HCT116 (cell line): ENCODE data around the gene SARS2.

Experiments
- CBX3 ChIP-seq: IDR thresholded peaks from 2 replicates; pipeline ENCODE4 v1.6.1; 2012; ENCODE audit warnings: low read depth
- CEBPB ChIP-seq: IDR thresholded peaks from 2 replicates; pipeline ENCODE4 v1.6.1; 2012; ENCODE audit warnings: low read depth
- EZH2 ChIP-seq: fragments of 200-600 bp; sonication (generic); IDR thresholded peaks from 2 replicates; pipeline ENCODE4 v1.6.1; 2017; ENCODE audit warnings: antibody characterized with exemption, mixed run types
- EZH2phosphoT487 ChIP-seq: fragments of 200-600 bp; IDR thresholded peaks from 2 replicates; pipeline ENCODE4 v1.6.1; 2018; ENCODE audit warnings: antibody characterized with exemption, borderline replicate concordance
- FOSL1 ChIP-seq: IDR thresholded peaks from 2 replicates; pipeline ENCODE4 v1.6.1; 2012; ENCODE audit warnings: low read depth
- POLR2A ChIP-seq: IDR thresholded peaks from 2 replicates; pipeline ENCODE4 v1.7.0; 2011; ENCODE audit warnings: borderline replicate concordance; ENCODE audit not compliant: insufficient read depth, insufficient read length; ENCODE audit errors: extremely low read depth
- POLR2AphosphoS5 ChIP-seq: IDR thresholded peaks from 2 replicates; pipeline ENCODE4 v1.6.1; 2011; ENCODE audit warnings: mild to moderate bottlenecking, low read depth, low read length, moderate library complexity
- REST ChIP-seq: IDR thresholded peaks from 2 replicates; pipeline ENCODE4 v1.6.1; 2012; ENCODE audit warnings: low read depth
- SIN3A ChIP-seq: IDR thresholded peaks from 2 replicates; pipeline ENCODE4 v1.6.1; 2012; ENCODE audit warnings: low read depth
- SP1 ChIP-seq: IDR thresholded peaks from 2 replicates; pipeline ENCODE4 v1.6.1; 2012; ENCODE audit warnings: low read depth
- YY1 ChIP-seq: IDR thresholded peaks from 2 replicates; pipeline ENCODE4 v1.6.1; 2011; ENCODE audit warnings: low read length, low read depth, moderate library complexity, mild to moderate bottlenecking; ENCODE audit not compliant: insufficient replicate concordance; ENCODE audit errors: extremely low read depth
- ZBTB33 ChIP-seq: IDR thresholded peaks from 2 replicates; pipeline ENCODE4 v1.6.1; 2011; ENCODE audit warnings: mild to moderate bottlenecking, low read length, moderate library complexity; ENCODE audit not compliant: insufficient replicate concordance; ENCODE audit errors: extremely low read depth
- TF ChIP-seq, protein P1 (sequence below), 3 experiments: fragments of 200-600 bp in 1 of 3; sonication (generic) in 1 of 3; IDR thresholded peaks in 2 of 3; conservative IDR thresholded peaks in 1 of 3; 2 replicates each; pipeline ENCODE4 v1.5.1; 2012 to 2017; ENCODE audit warnings: low read depth in 2 of 3, low read length in 2 of 3, antibody characterized with exemption in 1 of 3, borderline replicate concordance in 1 of 3, control low read depth in 1 of 3, mild to moderate bottlenecking in 1 of 3, mixed read lengths in 1 of 3, mixed run types in 1 of 3, moderate library complexity in 1 of 3; ENCODE audit not compliant: insufficient read depth in 1 of 3
- TF ChIP-seq, protein P2 (sequence below): IDR thresholded peaks from 2 replicates; pipeline ENCODE4 v1.6.1; 2012

- TF ChIP-seq CEBPB (no peak), EZH2phosphoT487 (no peak), POLR2A (no peak), SIN3A (no peak), POLR2AphosphoS5 (no peak), SP1 (no peak), CBX3 (no peak), ZBTB33 (no peak), REST (no peak), FOSL1 (no peak), YY1 (no peak), EZH2 (no peak)
- TF ChIP-seq, protein P1, sequence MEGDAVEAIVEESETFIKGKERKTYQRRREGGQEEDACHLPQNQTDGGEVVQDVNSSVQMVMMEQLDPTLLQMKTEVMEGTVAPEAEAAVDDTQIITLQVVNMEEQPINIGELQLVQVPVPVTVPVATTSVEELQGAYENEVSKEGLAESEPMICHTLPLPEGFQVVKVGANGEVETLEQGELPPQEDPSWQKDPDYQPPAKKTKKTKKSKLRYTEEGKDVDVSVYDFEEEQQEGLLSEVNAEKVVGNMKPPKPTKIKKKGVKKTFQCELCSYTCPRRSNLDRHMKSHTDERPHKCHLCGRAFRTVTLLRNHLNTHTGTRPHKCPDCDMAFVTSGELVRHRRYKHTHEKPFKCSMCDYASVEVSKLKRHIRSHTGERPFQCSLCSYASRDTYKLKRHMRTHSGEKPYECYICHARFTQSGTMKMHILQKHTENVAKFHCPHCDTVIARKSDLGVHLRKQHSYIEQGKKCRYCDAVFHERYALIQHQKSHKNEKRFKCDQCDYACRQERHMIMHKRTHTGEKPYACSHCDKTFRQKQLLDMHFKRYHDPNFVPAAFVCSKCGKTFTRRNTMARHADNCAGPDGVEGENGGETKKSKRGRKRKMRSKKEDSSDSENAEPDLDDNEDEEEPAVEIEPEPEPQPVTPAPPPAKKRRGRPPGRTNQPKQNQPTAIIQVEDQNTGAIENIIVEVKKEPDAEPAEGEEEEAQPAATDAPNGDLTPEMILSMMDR (IDR thresholded peaks at IDR 0.05 in 2 of 3, conservative IDR thresholded peaks at IDR 0.05 in 1 of 3; ENCODE audit: borderline replicate concordance in 1 of 3, insufficient read depth in 1 of 3, low read depth in 2 of 3, low read length in 2 of 3) = no peak
- TF ChIP-seq, protein P2, sequence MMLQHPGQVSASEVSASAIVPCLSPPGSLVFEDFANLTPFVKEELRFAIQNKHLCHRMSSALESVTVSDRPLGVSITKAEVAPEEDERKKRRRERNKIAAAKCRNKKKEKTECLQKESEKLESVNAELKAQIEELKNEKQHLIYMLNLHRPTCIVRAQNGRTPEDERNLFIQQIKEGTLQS = no peak
These were observed 19.1 kb downstream of the SARS2 start for GRCh38 chr19:38911388-38912001.
